OCI-LY1 (cell line): ENCODE results near the gene MESD.
A peak's percentile ranks its signal among the peaks of the same experiment; 100 is the strongest.

Source experiments
- CTCF ChIP-seq: fragments of 200-600 bp; sonication (generic), shearing (Covaris generic); IDR thresholded peaks from 2 replicates; pipeline ENCODE4 v1.5.1; 2017; ENCODE audit warnings: mild to moderate bottlenecking, antibody characterized with exemption, low read length, moderate library complexity, mixed read lengths
- EZH2 ChIP-seq: fragments of 200-600 bp; sonication (generic), shearing (Covaris generic); IDR thresholded peaks from 2 replicates; pipeline ENCODE4 v1.8.0; 2017; ENCODE audit warnings: borderline replicate concordance, mixed run types, mild to moderate bottlenecking, antibody characterized with exemption, low read length, moderate library complexity, mixed read lengths

DNA sequence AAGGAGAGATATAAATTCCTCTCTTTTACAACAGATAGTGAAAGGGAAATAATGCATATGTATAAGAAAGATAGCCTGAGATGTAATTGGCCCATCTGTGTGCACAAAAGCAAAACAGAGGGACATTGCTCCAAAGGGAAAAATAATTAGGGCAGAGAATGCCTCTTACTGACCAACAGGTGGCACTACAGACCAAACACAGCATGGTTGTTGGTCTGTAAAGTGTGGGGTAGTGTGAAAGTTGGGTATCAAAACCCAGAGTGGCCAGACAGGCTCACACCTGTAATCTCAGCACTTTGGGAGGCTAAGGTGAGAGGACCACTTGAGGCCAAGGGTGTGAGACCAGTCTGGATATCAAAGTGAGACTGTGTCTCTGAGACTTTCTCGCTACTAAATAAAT is 6.6 kb upstream of the MESD start:
- TF ChIP-seq CTCF (peak; percentile 52; the same call in 1 of the 2 replicates), EZH2 (no peak)
